ENCODE measurements around the gene DTX3.
"Not testable (repeated sequence)": the region's sequence is repeated elsewhere in the genome, so short reads cannot be mapped to it uniquely, and the experiment has no call there.

Gene DTX3

DNA sequence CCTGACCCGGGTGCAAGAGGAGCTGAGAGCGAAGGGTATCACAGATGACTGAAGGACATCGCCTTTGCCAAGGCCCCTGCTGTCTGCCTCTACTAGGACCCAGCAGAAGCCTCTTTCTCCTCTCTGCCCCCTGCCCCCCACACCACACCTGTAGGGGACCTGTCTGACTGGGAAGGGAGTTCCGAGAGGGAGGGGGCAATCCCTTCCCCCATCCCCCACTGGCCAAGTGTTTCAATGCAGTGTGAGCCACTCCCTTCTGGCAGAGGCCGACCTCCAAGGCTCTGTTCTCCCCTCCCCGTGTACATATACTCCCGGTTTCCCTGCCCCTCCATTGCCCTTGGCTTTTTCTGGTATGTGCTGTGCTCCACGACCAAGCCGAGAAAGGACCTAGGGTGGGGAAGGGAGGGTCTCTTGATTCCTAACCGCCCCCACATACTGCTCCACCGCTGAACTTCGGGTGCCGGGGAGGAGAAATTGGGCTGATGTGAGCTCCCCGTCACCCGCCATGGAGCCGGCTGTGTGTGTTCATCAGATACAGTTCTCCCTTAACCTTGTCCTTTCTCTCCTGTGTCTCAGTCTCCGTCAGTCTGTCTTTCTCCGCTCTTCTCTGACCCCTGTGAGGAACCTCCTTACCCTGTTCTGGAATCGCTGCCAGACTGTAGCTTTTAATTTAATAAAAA, 4.6 kb downstream of the DTX3 start:
- no peak for DNase-seq

DNA sequence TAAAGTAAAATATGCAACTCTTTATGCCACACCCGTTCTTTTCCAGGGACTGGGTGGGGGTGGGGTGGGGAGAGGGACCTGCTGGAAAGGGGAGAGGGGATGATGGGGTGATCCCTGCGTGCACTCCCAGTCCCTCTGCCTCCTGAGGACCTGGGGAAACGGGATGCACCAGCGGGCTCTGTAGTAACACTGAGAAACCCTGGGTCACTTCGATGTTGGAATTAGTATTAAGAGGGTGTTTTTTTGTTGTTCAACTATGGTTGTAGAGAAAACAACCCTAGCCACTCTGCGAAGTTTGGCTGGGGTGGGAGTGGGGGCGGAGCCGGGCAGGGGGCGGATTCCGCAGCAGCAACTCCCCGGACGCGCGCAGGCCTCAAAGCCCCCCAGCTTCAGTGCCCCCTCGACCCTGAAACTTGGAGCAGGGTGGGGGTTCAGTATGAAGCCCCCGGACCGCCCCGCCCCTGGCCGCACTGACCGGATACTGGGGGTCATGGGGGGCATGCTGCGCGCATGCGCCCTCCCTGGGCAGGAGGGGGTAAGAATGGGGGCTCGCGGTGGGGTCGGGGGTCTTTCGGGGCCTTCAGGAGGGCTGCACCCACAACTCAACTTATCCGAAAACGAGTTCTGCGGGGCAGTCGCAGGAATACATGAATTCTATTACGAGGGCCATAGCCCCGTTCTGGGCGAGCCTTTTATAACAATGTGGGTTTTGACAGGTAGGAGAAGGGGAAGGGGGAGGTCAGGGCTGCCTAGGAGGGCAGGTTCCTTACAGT, 5.3 kb downstream of the DTX3 start:
- no peak for DNase-seq

DNA sequence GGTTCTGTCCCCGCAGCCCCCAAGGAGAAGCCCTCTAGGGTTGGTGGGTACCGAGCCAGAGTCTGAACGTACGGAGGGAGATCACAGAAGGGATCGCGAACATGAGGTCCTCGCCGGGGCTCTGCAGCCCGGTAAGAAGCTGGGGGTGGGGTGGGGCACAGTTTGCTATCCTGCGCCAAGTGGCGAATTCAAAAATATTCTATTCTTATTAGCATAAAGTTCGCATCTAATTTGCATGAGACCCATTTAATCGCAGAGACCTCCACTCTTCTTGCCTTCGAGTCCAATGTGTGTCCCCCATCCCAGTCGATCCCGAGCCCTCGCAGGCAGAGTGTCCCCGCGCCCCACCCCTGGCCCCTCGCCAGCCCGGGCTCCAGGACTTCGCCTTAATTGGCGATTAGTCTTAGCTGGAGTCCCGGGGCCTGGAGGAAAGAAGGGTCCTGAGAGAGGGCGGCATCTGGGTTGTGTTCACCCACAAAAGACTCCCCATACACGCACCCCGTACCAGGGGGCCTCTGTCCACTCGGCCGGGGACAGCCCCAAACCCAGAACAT, 6.0 kb downstream of the DTX3 start:
- DNase-seq: no peak

DNA sequence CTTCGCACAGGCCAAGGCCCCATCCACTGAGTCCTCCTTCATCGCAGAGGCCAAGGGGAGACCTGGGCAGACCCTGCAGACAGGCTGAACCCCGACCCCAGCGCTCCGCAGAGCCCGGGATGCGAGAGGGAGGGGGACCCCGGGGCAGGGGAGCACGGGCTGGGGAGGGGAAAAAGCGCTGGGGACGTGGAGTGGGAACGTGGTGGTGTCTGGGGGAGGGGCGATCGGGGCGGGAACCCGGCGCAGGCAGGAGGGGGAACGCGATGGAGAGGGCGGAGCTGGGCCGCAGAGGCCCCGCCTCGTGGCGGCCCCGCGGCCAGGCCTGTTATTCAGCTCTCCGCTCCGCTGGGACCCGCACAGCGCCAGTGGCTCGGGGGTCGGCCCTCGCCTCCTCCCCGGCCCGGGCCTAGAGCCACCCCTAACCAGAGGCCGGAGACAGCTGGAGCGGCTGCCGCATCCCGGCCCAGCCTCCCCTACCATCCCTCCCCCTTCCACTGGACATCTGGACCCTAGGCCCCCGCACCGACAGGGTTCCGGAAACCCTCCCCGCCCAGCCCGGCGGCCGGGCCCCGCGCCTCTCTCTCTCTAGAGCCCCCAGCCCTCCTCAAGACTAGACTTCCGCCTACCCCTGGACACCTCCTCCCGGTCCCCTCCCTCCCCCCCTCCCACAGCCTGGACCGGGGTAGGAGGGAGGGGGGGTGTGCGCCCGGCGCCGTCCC, 6.6 kb downstream of the DTX3 start, which contains the start of gene ARHGEF25:
Gene ARHGEF25, plus strand, starts transcription at position 328 of the 719 bp plus-strand sequence. CDS start 460 bp downstream, outside the sequence.
- peak; percentile 99 for DNase-seq

DNA sequence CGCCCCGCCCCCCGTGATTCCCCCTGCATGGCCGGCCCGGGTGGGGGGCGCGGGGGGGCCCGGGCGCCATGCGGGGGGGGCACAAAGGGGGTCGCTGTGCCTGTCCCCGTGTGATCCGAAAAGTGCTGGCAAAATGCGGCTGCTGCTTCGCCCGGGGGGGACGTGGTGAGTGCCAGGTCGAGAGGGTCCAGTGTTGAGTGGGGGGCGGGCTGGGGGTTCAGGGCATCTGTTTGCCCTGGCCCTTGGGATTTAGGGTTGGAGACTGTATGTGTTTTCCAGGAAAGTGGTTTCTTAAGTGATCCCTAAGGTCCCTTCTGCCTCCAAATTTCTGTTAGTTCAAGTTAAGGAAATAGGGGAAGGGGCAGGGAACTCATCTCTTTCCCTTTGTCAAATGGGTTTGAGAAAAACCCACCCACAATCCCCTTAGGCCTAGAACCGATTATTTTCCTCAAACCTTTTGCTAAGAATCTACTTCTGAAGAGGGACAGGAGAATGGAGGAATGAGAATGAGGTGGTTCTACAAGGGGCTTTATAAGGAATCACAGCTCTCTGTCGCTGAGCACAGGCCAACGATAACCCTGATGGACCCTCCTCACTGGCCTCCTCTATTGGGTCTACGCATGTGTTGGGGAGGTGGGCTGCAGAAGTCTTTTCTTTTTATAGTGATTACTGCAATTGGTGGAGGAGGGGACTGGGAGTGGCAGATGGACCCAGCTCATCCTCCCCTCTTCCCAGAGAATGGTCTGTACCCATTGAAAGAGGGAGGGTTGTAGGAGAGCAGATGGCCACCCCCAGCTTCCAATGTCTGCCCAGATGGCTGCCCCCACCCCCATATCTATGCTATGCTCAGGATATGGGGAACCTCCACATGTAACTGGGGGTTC, 7.4 kb downstream of the DTX3 start:
- no peak for DNase-seq

DNA sequence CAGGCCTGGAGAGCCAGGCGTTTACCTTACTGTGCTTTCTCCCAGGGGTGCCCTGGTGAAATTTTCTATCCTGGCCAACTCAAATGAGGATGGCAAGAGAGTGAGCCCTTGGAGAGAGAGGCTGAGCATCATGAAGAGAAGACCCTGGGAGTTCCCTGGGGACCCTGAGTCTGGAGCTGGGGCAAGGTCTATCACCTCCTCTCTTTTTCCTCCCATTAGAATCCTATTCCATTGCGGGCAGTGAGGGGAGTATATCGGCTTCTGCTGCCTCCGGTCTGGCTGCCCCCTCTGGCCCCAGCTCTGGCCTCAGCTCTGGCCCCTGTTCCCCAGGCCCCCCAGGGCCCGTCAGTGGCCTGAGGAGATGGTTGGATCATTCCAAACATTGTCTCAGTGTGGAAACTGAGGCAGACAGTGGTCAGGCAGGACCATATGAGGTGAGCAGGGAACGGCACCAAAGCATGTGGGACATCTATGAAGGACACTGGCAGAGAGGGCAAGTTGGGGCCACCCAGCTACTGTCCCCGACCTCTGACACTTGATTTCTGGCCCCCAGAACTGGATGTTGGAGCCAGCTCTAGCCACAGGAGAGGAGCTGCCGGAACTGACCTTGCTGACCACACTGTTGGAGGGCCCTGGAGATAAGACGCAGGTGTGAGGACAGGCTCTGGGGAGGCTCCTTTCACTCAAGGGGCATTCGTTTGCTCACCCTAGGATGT, 8.2 kb downstream of the DTX3 start:
- no peak for DNase-seq

DNA sequence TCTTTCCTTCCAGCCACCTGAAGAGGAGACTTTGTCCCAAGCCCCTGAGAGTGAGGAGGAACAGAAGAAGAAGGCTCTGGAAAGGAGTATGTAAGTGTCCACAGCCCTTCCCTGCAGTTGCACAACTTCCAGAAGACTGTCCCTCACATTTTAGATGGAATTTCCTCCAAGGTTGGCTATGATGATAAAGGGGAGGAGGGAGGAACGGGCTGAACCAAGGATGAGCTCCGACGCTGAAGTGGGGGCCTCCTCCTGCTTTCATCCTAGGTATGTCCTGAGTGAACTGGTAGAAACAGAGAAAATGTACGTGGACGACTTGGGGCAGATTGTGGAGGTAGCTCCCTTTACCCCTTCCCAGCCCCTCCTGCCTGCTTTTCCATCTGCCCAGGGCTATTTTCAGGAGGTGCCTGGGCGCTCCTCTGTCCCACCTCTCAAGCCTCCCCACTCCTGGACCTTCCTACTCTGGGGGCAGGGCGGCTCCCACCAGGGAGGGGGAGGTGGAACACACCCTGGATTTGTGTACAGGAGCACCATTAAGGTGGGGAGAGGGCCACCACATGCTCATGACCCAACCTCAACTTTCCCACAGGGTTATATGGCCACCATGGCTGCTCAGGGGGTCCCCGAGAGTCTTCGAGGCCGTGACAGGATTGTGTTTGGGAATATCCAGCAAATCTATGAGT, 8.9 kb downstream of the DTX3 start:
- DNase-seq: no peak

DNA sequence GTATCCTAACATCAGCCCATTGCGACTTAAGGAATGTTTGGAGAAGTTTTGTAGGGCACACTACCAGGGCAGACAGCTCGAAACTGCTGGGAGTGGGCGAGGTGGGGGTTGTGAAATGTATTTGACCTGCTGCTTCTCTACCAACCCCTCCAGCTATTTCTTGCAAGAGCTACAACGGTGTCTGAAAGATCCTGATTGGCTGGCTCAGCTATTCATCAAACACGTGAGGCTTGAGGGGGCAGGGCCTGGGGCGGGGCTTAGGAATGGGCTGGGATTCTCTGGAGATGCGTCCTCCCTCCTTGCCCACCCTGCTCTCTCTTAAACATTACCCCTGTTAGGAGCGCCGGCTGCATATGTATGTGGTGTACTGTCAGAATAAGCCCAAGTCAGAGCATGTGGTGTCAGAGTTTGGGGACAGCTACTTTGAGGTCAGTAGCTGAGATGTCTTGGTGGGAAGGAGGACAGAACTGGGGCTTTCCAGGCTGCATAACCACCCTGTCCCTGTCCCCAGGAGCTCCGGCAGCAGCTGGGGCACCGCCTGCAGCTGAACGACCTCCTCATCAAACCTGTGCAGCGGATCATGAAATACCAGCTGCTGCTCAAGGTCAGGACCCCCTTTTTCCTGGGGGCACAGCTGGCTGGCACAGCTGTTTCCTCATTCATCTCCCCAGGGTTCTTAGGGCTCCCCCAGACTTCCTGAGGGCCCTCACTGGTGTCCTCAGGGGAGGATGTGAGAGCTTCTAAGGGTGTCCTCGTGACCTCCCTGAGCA, 9.7 kb downstream of the DTX3 start:
- no peak for DNase-seq

DNA sequence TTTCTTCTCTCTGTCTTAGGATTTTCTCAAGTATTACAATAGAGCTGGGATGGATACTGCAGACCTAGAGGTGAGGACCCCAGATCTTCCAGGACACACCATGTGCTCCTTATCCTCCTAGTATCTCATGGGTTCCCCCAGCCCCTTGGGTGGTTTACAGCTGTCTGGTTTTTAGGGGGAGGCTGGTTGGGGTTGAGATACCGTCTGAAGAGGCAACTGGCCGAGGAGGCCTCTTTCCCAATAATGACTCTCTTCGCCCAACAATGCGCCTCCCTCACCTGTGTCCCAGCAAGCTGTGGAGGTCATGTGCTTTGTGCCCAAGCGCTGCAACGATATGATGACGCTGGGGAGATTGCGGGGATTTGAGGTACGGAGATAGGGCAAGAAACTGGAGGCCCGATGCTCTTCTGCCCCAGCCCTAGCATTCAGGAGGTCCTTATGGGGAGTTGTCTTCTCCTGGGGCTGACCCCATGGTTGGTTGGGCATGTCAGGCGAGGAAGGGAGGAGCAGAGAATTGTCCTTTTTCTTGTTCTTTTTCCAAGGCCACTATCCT, 10.4 kb downstream of the DTX3 start:
- DNase-seq: no peak

DNA sequence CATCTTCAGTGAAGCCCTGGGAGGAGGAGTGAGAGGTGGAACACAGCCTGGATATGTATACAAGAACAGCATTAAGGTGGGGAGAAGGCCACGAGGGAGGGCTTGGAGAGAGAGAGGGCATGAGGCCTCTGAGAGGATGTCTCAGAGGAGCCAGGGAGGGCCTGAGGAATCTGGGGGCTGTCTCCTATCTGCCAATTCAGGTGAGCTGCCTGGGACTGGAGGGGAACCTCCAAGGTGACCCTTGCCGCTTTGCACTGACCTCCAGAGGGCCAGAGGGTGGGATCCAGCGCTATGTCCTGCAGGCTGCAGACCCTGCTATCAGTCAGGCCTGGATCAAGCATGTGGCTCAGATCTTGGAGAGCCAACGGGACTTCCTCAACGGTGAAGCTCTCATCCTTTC, 11.0 kb downstream of the DTX3 start:
- no peak for DNase-seq

DNA sequence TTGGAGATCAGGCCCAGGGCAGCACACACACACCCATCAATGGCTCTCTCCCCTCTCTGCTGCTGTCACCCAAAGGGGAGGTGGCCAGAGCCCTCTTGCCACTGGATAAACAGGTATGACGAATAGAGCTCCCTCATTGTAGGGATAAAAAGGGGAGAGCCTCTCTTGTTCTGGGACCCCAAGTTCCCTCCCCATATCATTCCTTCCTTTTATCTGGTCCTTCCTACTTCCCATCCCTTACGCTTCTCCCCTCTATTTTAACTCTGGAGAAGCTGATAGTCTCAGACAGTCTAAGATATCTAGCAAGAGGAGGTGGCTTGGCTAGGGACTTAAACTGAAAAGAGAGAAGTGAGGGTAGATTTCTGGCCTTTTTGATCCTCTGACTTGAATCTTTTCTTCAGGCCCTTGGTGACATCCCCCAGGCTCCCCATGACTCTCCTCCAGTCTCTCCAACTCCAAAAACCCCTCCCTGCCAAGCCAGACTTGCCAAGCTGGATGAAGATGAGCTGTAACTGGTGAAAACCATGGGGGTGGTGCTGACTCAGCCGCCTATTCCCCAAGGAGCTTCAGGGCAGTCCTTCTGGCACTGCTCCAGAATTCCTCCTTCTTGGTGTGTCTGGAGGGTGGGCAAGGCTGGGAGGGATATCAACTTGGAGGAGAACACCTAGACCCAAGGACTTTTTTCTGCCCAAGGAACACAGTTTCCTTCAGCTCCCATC, 11.9 kb downstream of the DTX3 start:
- DNase-seq: peak; percentile 97

DNA sequence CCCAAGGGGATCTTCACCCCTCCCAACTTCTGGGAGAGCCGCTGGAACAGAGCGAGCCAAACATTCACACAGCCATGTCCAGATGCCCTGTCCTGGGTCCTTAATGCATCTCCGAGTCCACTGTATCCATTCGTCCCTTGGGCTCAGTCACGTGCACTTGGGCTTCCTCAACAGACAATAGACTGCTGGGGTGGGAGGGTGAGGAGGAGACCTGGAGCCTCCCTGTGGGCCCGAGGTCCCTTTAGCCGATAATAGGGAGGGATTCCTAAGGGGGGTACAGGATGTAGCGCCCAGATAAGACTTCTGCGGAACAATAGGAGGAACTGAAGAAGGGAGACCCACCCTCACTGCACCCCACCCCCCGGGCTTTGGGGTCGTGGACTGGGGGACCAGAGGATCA, 13.3 kb downstream of the DTX3 start:
- no peak for DNase-seq

DNA sequence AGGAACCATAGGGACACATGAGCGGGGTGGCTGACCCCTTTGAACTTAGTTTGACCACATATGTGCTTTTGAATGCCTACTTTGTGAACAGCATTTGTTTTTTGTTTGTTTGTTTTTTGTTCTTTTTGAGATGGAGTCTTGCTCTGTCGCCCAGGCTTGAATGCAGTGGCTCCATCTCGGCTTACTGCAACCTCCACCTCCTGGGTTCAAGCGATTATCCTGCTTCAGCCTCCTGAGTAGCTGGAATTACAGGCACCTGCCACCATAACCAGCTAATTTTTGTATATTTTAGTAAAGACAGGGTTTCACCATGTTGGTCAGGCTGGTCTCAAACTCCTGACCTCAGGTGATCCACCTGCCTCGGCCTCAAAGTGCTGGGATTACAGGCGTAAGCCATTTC, 13.8 kb downstream of the DTX3 start:
- not testable (repeated sequence) for DNase-seq

DNA sequence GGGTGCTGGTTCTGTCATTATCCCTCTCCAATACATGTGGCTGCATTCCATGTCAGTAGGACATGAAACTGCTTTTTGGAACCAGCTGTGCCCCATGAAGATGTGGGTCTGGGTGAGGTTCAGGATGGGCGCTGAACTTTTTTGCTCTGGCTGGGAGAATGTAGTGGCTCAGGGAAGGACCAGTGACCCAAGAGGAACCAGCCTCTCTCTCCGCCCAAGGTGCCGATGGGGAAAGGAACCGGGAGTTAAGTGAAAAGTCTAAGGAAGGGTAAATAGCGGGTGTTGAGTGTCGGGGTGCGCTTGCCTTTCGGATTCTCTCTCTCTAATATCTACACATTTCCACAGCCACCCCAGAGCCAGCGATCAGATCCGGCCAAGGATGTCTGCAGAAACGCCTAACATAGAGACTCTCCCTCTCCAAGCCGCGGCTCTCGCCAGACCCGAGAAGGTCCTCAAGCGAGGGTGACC, 14.4 kb downstream of the DTX3 start:
- DNase-seq: no peak

DNA sequence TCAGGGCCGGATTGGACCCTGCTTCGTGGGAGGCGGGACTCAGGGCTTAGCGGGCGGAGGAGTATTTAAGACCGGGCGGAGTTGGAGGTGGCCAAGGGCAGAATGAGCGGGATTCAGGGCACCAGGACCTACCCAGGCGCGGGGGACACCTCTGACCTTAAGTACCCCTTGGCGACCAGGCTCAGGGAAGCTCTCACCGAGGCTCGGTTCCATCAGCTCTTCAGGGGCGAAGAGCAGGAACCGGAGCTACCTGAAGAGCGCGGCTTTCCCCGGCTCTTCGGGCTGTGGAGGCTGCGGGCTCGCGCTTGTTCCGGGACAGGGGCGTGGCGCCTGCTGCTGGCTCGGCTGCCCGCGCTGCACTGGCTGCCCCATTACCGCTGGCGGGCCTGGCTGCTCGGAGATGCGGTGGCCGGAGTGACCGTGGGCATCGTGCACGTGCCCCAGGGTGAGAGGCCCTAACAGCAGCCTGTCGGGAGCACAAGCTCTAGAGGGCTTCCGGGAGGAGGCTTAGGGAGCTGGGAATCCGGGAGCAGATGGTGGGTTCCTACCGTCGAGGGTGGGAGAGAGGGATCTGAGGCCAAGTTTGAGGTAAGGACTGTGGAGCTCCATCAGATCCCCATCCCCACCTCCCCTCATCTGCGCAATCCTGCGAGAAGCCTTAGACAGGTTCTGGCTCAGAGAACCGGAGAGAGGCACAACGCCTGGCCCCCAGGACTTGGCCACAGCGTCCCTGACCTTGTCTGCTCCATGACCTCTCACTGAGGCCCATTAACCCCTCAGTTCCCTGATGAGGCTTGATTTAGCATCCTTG, 15.0 kb downstream of the DTX3 start:
- DNase-seq: no peak

DNA sequence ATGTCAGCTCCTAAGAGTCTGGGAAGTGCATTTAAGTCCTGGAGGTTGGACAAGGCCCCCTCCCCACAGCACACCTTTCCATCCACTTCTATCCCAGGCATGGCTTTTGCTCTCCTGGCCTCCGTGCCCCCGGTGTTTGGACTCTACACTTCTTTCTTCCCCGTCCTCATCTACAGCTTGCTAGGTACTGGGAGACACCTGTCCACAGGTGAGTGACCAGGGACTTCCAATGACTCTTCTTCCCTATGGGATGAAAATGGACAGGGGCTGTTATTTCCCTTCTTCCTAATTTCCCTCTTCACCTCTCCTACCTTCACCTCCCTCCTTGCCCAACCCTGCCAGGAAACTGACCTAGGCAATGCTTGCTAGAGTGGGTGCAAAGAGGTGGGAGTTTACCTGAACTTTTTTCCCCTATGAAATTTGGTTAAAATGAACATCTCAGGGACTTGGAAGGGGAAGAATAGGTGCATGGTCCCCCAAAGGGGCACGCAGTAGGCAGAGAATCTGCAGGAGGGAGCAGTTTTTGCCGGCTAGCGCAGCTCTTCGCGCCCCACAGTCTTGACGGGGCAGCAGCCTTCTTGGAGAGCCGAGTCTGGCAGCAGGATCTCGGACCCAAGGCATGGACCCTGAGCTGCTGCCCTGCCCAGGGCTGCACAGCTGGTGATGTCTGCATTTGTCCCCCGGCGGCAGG, 15.8 kb downstream of the DTX3 start:
- DNase-seq: no peak

DNA sequence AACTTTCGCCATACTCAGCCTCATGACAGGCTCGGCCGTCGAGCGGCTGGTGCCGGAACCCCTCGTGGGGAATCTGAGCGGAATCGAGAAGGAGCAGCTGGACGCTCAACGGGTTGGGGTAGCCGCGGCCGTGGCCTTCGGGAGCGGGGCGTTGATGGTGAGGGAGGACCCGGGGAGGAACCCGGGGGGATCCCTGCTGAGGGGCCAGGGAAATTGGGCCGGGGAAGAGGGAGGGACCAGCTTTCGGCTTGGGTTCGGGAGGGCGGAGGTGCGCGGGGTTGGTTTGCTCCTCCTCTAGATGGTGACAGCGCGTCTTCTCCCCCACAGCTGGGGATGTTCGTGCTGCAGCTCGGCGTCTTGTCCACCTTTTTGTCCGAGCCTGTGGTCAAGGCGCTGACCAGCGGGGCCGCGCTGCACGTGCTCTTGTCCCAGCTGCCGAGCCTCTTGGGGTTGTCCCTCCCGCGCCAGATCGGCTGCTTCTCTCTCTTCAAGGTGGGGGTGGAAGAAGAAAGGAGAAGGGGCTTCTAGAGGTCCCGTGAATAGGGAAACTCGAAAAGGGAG, 16.4 kb downstream of the DTX3 start:
- no peak for DNase-seq

Data from T1000 (cell line).